HCT116 (cell line): ENCODE results near the gene YY2. TPM values are rescaled to one million over a fixed set of nuclear protein-coding genes. Genes with fewer than 3 reads are reported as not detected.

Source experiments
- ATAC-seq: fragments of 200-7000 bp; cut with Tn5 transposase; 2 replicates; pipeline ENCODE4 v1.9.1; 2020; ENCODE audit warnings: mild to moderate bottlenecking, moderate library complexity
- BruUV-seq: library from RNA; stranded (reverse); fragments of 400-500 nt; replicated peaks from 2 replicates; lab custom pipeline; 2021; lab: Mats Ljungman, UMichigan
- CTCF ChIA-PET: fragments of 300-600 bp; sonication (Branson Sonifier 250); formaldehyde crosslinking; loops from one replicate; lab custom pipeline; 2021; ENCODE audit warnings: antibody characterized with exemption; lab: Charles Lee
- POLR2A ChIA-PET: fragments of 300-600, 350-600 bp; sonication (Branson Sonifier 250); formaldehyde crosslinking; loops from one replicate; lab custom pipeline; 2021; ENCODE audit warnings: antibody characterized with exemption; lab: Charles Lee
- RAD21 ChIA-PET, 2 experiments: fragments of 300-600 bp; sonication (Branson Sonifier 250); formaldehyde crosslinking; loops; one replicate each; lab custom pipeline; 2023; ENCODE audit warnings: low total read pairs in 2 of 2; ENCODE audit not compliant: uncharacterized antibody in 2 of 2, unreplicated experiment in 2 of 2, low non-redundant PET in 1 of 2; lab: Charles Lee
- DNase-seq: peaks from one replicate; pipeline ENCODE4 v3.0.0-alpha.2; 2010; ENCODE audit warnings: low read depth, low spot score
- H2AFZ ChIP-seq: fragments of 200-600 bp; shearing (Covaris generic), sonication (generic); 2 replicates; pipeline ENCODE4 v1.6.1; 2017; ENCODE audit warnings: low read depth, mixed run types, mixed read lengths, antibody characterized with exemption, low read length; ENCODE audit not compliant: poor library complexity, severe bottlenecking
- H3K27ac ChIP-seq: 2 replicates; pipeline ENCODE4 v1.5.1; 2012; ENCODE audit warnings: low read depth, low read length
- H3K27me3 ChIP-seq: fragments of 200-600 bp; sonication (generic); 2 replicates; pipeline ENCODE4 v1.6.1; 2016; ENCODE audit warnings: mixed run types, low read length, mixed read lengths; ENCODE audit not compliant: insufficient read depth
- H3K36me3 ChIP-seq, 2 experiments: fragments of 200-500 bp in 1 of 2; fragments of 200-600 bp in 1 of 2; sonication (Bioruptor generic) in 1 of 2; sonication (generic) in 1 of 2; 2 replicates each; pipeline versions ENCODE4 v1.5.1 to v1.6.1; 2014 to 2016; ENCODE audit warnings: low read length in 2 of 2, inconsistent platforms in 1 of 2, mixed read lengths in 1 of 2, mixed run types in 1 of 2; ENCODE audit not compliant: insufficient read depth in 2 of 2, control insufficient read depth in 1 of 2
- H3K4me1 ChIP-seq, 2 experiments: fragments of 200-600 bp in 1 of 2; sonication (generic) in 1 of 2; 2 replicates each; pipeline versions ENCODE4 v1.5.1 to v1.6.1; 2012 to 2017; ENCODE audit warnings: low read length in 2 of 2, inconsistent platforms in 1 of 2, mild to moderate bottlenecking in 1 of 2, mixed read lengths in 1 of 2, mixed run types in 1 of 2, moderate library complexity in 1 of 2; ENCODE audit not compliant: insufficient read depth in 2 of 2, control insufficient read depth in 1 of 2
- H3K4me2 ChIP-seq: fragments of 200-600 bp; sonication (generic); 2 replicates; pipeline ENCODE4 v1.6.1; 2017; ENCODE audit warnings: mixed run types, low read length, mixed read lengths
- H3K4me3 ChIP-seq, 2 experiments: fragments of 200-600 bp in 1 of 2; sonication (generic) in 1 of 2; replicated peaks in 1 of 2; 2 replicates each; pipeline ENCODE4 v1.5.1; 2011 to 2016; ENCODE audit warnings: low read length in 2 of 2, control low read depth in 1 of 2, low read depth in 1 of 2, mild to moderate bottlenecking in 1 of 2, mixed read lengths in 1 of 2, mixed run types in 1 of 2
- H3K79me2 ChIP-seq: fragments of 200-600 bp; sonication (generic); 2 replicates; pipeline ENCODE4 v1.6.1; 2017; ENCODE audit warnings: mild to moderate bottlenecking, mixed run types, low read length, moderate library complexity, mixed read lengths; ENCODE audit not compliant: insufficient read depth
- H3K9ac ChIP-seq: fragments of 200-600 bp; sonication (generic); 2 replicates; pipeline ENCODE4 v1.6.1; 2016; ENCODE audit warnings: low read length, mixed read lengths
- H3K9me2 ChIP-seq: fragments of 200-600 bp; sonication (generic), shearing (Covaris generic); 2 replicates; pipeline ENCODE4 v1.6.1; 2017; ENCODE audit warnings: mixed run types, mild to moderate bottlenecking, moderate library complexity; ENCODE audit not compliant: insufficient read depth
- H3K9me3 ChIP-seq, 2 experiments: fragments of 200-500 bp in 1 of 2; fragments of 200-600 bp in 1 of 2; sonication (Bioruptor generic) in 1 of 2; sonication (generic) in 1 of 2; 2 replicates each; pipeline ENCODE4 v1.6.1; 2014 to 2017; ENCODE audit warnings: low read length in 2 of 2, mixed read lengths in 2 of 2, inconsistent platforms in 1 of 2, low read depth in 1 of 2, mild to moderate bottlenecking in 1 of 2, mixed run types in 1 of 2, moderate library complexity in 1 of 2; ENCODE audit not compliant: control insufficient read depth in 1 of 2, insufficient read depth in 1 of 2
- H4K20me1 ChIP-seq: fragments of 200-600 bp; sonication (generic), shearing (Covaris generic); 2 replicates; pipeline ENCODE4 v1.6.1; 2017; ENCODE audit warnings: mixed run types, mild to moderate bottlenecking, moderate library complexity; ENCODE audit not compliant: insufficient read depth
- ATF3 ChIP-seq: IDR thresholded peaks from 2 replicates; pipeline ENCODE4 v1.6.1; 2012
- CBX3 ChIP-seq: IDR thresholded peaks from 2 replicates; pipeline ENCODE4 v1.6.1; 2012; ENCODE audit warnings: low read depth
- CEBPB ChIP-seq: IDR thresholded peaks from 2 replicates; pipeline ENCODE4 v1.6.1; 2012; ENCODE audit warnings: low read depth
- EGR1 ChIP-seq: IDR thresholded peaks from 2 replicates; pipeline ENCODE4 v1.6.1; 2012; ENCODE audit warnings: low read depth
- MAX ChIP-seq: IDR thresholded peaks from 2 replicates; pipeline ENCODE4 v1.6.1; 2012
- POLR2A ChIP-seq: IDR thresholded peaks from 2 replicates; pipeline ENCODE4 v1.7.0; 2011; ENCODE audit warnings: borderline replicate concordance; ENCODE audit not compliant: insufficient read depth, insufficient read length; ENCODE audit errors: extremely low read depth
- POLR2AphosphoS5 ChIP-seq: IDR thresholded peaks from 2 replicates; pipeline ENCODE4 v1.6.1; 2011; ENCODE audit warnings: mild to moderate bottlenecking, low read depth, low read length, moderate library complexity
- REST ChIP-seq: IDR thresholded peaks from 2 replicates; pipeline ENCODE4 v1.6.1; 2012; ENCODE audit warnings: low read depth
- SIN3A ChIP-seq: IDR thresholded peaks from 2 replicates; pipeline ENCODE4 v1.6.1; 2012; ENCODE audit warnings: low read depth
- SRF ChIP-seq: IDR thresholded peaks from 2 replicates; pipeline ENCODE4 v1.6.1; 2012; ENCODE audit warnings: low read depth
- TCF7L2 ChIP-seq: IDR thresholded peaks from 2 replicates; pipeline ENCODE4 v1.7.0; 2011; ENCODE audit warnings: borderline replicate concordance, inconsistent platforms; ENCODE audit not compliant: insufficient read depth, insufficient read length; ENCODE audit errors: extremely low read depth
- YY1 ChIP-seq: IDR thresholded peaks from 2 replicates; pipeline ENCODE4 v1.6.1; 2011; ENCODE audit warnings: low read length, low read depth, moderate library complexity, mild to moderate bottlenecking; ENCODE audit not compliant: insufficient replicate concordance; ENCODE audit errors: extremely low read depth
- ZBTB33 ChIP-seq: IDR thresholded peaks from 2 replicates; pipeline ENCODE4 v1.6.1; 2011; ENCODE audit warnings: mild to moderate bottlenecking, low read length, moderate library complexity; ENCODE audit not compliant: insufficient replicate concordance; ENCODE audit errors: extremely low read depth
- ZFX ChIP-seq: fragments of 450-650 bp; IDR thresholded peaks from 2 replicates; pipeline ENCODE4 v1.6.1; 2017
- ZNF274 ChIP-seq: fragments of 200-500 bp; sonication (Bioruptor generic); IDR thresholded peaks from 2 replicates; pipeline ENCODE4 v1.6.1; 2014; ENCODE audit warnings: mild to moderate bottlenecking, low read depth, low read length, inconsistent platforms
- intact Hi-C: fragments of 100-400 bp; cut with micrococcal nuclease; formaldehyde crosslinking; loops from 2 replicates; pipeline ENCODE4 v1.10.0; 2022
- total RNA-seq: library from RNA; stranded (reverse); gene quantifications from one replicate; pipeline ENCODE4 v1.2.1, GENCODE V29; 2021; ENCODE audit not compliant: unreplicated experiment

YY2 gene
- total RNA-seq, 1 experiment from 2014 or later = 2.7 TPM

- no peaks in the 10 kb centered on the region for H3K27me3 ChIP-seq
- peak overlapping the region; percentile 66 for H3K27ac ChIP-seq
- no peaks in the 10 kb centered on the region; a peak in 2 of 4 replicates for H3K36me3 ChIP-seq
- TF ChIP-seq ATF3 (no peak), MAX (no peak), YY1 (no peak), EGR1 (no peak)
- peak overlapping the region; percentile 78 for H3K4me2 ChIP-seq
- RAD21 ChIA-PET = no interaction called here
- intact Hi-C loops = no loop called here
- POLR2A ChIA-PET = no interaction called here
- peaks cover 17% of the 10 kb centered on the region for H3K79me2 ChIP-seq
- ATAC-seq = no peak
- H3K9ac ChIP-seq = peak overlapping the region; percentile 81
- H3K9me2 ChIP-seq = no peaks in the 10 kb centered on the region
- peaks cover 0 to 10% of the 10 kb centered on the region in 2 experiments; a peak in 1 of 4 replicates for H3K4me1 ChIP-seq
- H2AFZ ChIP-seq = no peak overlapping the region
- H4K20me1 ChIP-seq = no peaks in the 10 kb centered on the region
- no peaks in the 10 kb centered on the region for H3K9me3 ChIP-seq
- H3K4me3 ChIP-seq = peak overlapping the region; percentile 70 to 73
- CTCF ChIA-PET = no interaction called here
- TSS peak; percentile 75 for BruUV-seq
- DNase-seq = no peak
Measured at GRCh38 chrX:21840193-21840545, 15.6 kb upstream of the YY2 start.

GRCh38 chrX:21843179-21843578 lies 12.6 kb upstream of the YY2 start:
- ChIA-PET RAD21 (no interaction called here), CTCF (no interaction called here), POLR2A (no interaction called here)
- Histone ChIP-seq H3K9me2 (no peaks in the 10 kb centered on the region), H3K79me2 (peaks cover 17% of the 10 kb centered on the region), H3K9ac (no peak overlapping the region), H3K4me1 (peaks cover 0 to 10% of the 10 kb centered on the region in 2 experiments; a peak in 1 of 4 replicates), H3K4me2 (no peak overlapping the region), H4K20me1 (no peaks in the 10 kb centered on the region), H3K27ac (no peak overlapping the region), H2AFZ (no peak overlapping the region), H3K27me3 (no peaks in the 10 kb centered on the region), H3K9me3 (no peaks in the 10 kb centered on the region), H3K36me3 (peaks cover 0 to 12% of the 10 kb centered on the region in 2 experiments; a peak in 2 of 4 replicates), H3K4me3 (no peak overlapping the region)
- BruUV-seq = no TSS peak
- intact Hi-C loops = no loop called here
- ATAC-seq (no peak), DNase-seq (no peak)
- no peak for TF ChIP-seq POLR2A
- TF ChIP-seq CEBPB = no peak
- TF ChIP-seq CBX3 = no peak
- no peak for TF ChIP-seq ATF3
- no peak for TF ChIP-seq REST
- no peak for TF ChIP-seq SRF
- no peak for TF ChIP-seq ZBTB33
- TF ChIP-seq POLR2AphosphoS5 = no peak
- TF ChIP-seq TCF7L2 = no peak
- TF ChIP-seq EGR1 = no peak
- no peak for TF ChIP-seq ZFX
- no peak for TF ChIP-seq SIN3A
- no peak for TF ChIP-seq ZNF274
